ENCODE measurements around the gene OR5H2. TPM values are rescaled to one million over a fixed set of nuclear protein-coding genes. Genes with fewer than 3 reads are reported as not detected.

Gene OR5H2
- total and polyA plus RNA-seq, 2 experiments from 2014 or later = not detected

GRCh38 chr3:98322101-98322500 is 39.8 kb downstream of the OR5H2 start:
- no peaks in the 10 kb centered on the region for H3K27me3 ChIP-seq
- H3K4me1 ChIP-seq (ENCODE audit: insufficient read depth) = no peaks in the 10 kb centered on the region
- no peak overlapping the region for H2AFZ ChIP-seq
- DNase-seq (ENCODE audit: low spot score) = no peak
- no peaks in the 10 kb centered on the region for H3K9me2 ChIP-seq (replicated peaks; ENCODE audit: insufficient read depth)
- H3K9me3 ChIP-seq (ENCODE audit: low read depth) = no peaks in the 10 kb centered on the region
- no peak overlapping the region for H3K4me3 ChIP-seq
- no peak for TF ChIP-seq CTCF (IDR thresholded peaks at IDR 0.05; ENCODE audit: poor library complexity)
- H4K20me1 ChIP-seq (ENCODE audit: insufficient read depth, poor library complexity, severe bottlenecking) = no peaks in the 10 kb centered on the region
- H3K79me2 ChIP-seq = no peaks in the 10 kb centered on the region
- WGBS (ENCODE audit: low lambda C conversion rate, missing lambda C conversion rate) = 85% methylated on average over 2 of the region's 2 CpGs
- no peaks in the 10 kb centered on the region for H3K36me3 ChIP-seq (replicated peaks; ENCODE audit: insufficient read depth, low read depth)
- no peak overlapping the region for H3K4me2 ChIP-seq
- H3K27ac ChIP-seq = no peak overlapping the region

GRCh38 chr3:98322686-98323085 is 40.4 kb downstream of the OR5H2 start:
- DNase-seq (ENCODE audit: low spot score) = no peak
- Histone ChIP-seq H3K9me3 (ENCODE audit: low read depth) (no peaks in the 10 kb centered on the region), H3K79me2 (no peaks in the 10 kb centered on the region), H3K4me2 (no peak overlapping the region), H3K27ac (no peak overlapping the region), H2AFZ (no peak overlapping the region), H4K20me1 (ENCODE audit: insufficient read depth, poor library complexity, severe bottlenecking) (no peaks in the 10 kb centered on the region), H3K4me3 (no peak overlapping the region), H3K9me2 (replicated peaks; ENCODE audit: insufficient read depth) (no peaks in the 10 kb centered on the region), H3K4me1 (ENCODE audit: insufficient read depth) (no peaks in the 10 kb centered on the region), H3K36me3 (replicated peaks; ENCODE audit: insufficient read depth, low read depth) (no peaks in the 10 kb centered on the region), H3K27me3 (no peaks in the 10 kb centered on the region)
- WGBS (ENCODE audit: low lambda C conversion rate, missing lambda C conversion rate) = 80% methylated on average over 2 of the region's 2 CpGs
- TF ChIP-seq EZH2 (IDR thresholded peaks at IDR 0.05; ENCODE audit: borderline replicate concordance) (no peak), CTCF (IDR thresholded peaks at IDR 0.05; ENCODE audit: poor library complexity) (no peak), EZH2phosphoT487 (IDR thresholded peaks at IDR 0.05; ENCODE audit: low read depth, severe bottlenecking, unreplicated experiment) (no peak)

- no peak for TF ChIP-seq EZH2phosphoT487 (IDR thresholded peaks at IDR 0.05; ENCODE audit: low read depth, severe bottlenecking, unreplicated experiment)
- no peak for TF ChIP-seq CTCF (IDR thresholded peaks at IDR 0.05; ENCODE audit: poor library complexity)
- no peak for TF ChIP-seq EZH2 (IDR thresholded peaks at IDR 0.05; ENCODE audit: borderline replicate concordance)
- Histone ChIP-seq H3K9me2 (replicated peaks; ENCODE audit: insufficient read depth) (no peaks in the 10 kb centered on the region), H3K27ac (no peak overlapping the region), H3K9me3 (ENCODE audit: low read depth) (no peaks in the 10 kb centered on the region), H3K4me1 (ENCODE audit: insufficient read depth) (no peaks in the 10 kb centered on the region), H4K20me1 (ENCODE audit: insufficient read depth, poor library complexity, severe bottlenecking) (no peaks in the 10 kb centered on the region), H2AFZ (no peak overlapping the region), H3K4me2 (no peak overlapping the region), H3K27me3 (no peaks in the 10 kb centered on the region), H3K36me3 (replicated peaks; ENCODE audit: insufficient read depth, low read depth) (no peaks in the 10 kb centered on the region), H3K79me2 (no peaks in the 10 kb centered on the region), H3K4me3 (no peak overlapping the region)
- DNase-seq (ENCODE audit: low spot score) = no peak
Observed at GRCh38 chr3:98323425-98323824, 41.1 kb downstream of the OR5H2 start.

GRCh38 chr3:98325055-98325454 is 42.8 kb downstream of the OR5H2 start:
- WGBS (ENCODE audit: low lambda C conversion rate, missing lambda C conversion rate) = 58% methylated on average over 12 of the region's 12 CpGs
- peak overlapping the region; percentile 64 for H3K4me2 ChIP-seq
- H3K27ac ChIP-seq = peak overlapping the region; percentile 26
- no peaks in the 10 kb centered on the region for H3K9me2 ChIP-seq (replicated peaks; ENCODE audit: insufficient read depth)
- peak overlapping the region; percentile 37 for H2AFZ ChIP-seq
- H3K4me1 ChIP-seq (ENCODE audit: insufficient read depth) = no peaks in the 10 kb centered on the region
- H3K36me3 ChIP-seq (replicated peaks; ENCODE audit: insufficient read depth, low read depth) = no peaks in the 10 kb centered on the region
- peak; percentile 37 for DNase-seq (ENCODE audit: low spot score)
- H4K20me1 ChIP-seq (ENCODE audit: insufficient read depth, poor library complexity, severe bottlenecking) = no peaks in the 10 kb centered on the region
- no peak for TF ChIP-seq EZH2 (IDR thresholded peaks at IDR 0.05; ENCODE audit: borderline replicate concordance)
- H3K27me3 ChIP-seq = no peaks in the 10 kb centered on the region
- no peaks in the 10 kb centered on the region for H3K9me3 ChIP-seq (ENCODE audit: low read depth)
- H3K79me2 ChIP-seq = no peaks in the 10 kb centered on the region
- no peak overlapping the region for H3K4me3 ChIP-seq
